Nephron (organoid): ENCODE data around the gene ETV6.

Experiments used
- H3K27ac Mint-ChIP-seq, 3 experiments: 2 replicates each; pipeline ENCODE4 v1.8.0; 2020; ENCODE audit warnings: mixed read lengths in 3 of 3, mild to moderate bottlenecking in 2 of 3, moderate library complexity in 1 of 3
- H3K27me3 Mint-ChIP-seq: 2 replicates; pipeline ENCODE4 v1.8.0; 2021; ENCODE audit warnings: low read depth, mild to moderate bottlenecking, moderate library complexity, mixed read lengths
- H3K36me3 Mint-ChIP-seq: 2 replicates; pipeline ENCODE4 v1.8.0; 2020; ENCODE audit warnings: low read depth, mixed read lengths
- H3K4me1 Mint-ChIP-seq: 2 replicates; pipeline ENCODE4 v1.8.0; 2020; ENCODE audit warnings: mixed read lengths
- H3K4me3 Mint-ChIP-seq, 3 experiments: 2 replicates each; pipeline ENCODE4 v1.8.0; 2020; ENCODE audit warnings: mild to moderate bottlenecking in 3 of 3, mixed read lengths in 3 of 3, moderate library complexity in 2 of 3
- H3K9me3 Mint-ChIP-seq: 2 replicates; pipeline ENCODE4 v1.8.0; 2020; ENCODE audit warnings: mixed read lengths
- CTCF ChIP-seq, 3 experiments: fragments of 200-600 bp; sonication (generic); IDR thresholded peaks; one replicate each; pipeline ENCODE4 v1.5.0; 2021; ENCODE audit warnings: antibody characterized with exemption in 3 of 3; ENCODE audit not compliant: unreplicated experiment in 3 of 3

The ETV6 gene

GRCh38 chr12:11731455-11731854 lies 82.0 kb downstream of the ETV6 start:
- Mint-ChIP-seq H3K27me3 (no peaks in the 10 kb centered on the region), H3K9me3 (no peaks in the 10 kb centered on the region), H3K27ac (peak overlapping the region in 1 of 3 experiments; percentile 96), H3K4me3 (no peak overlapping the region), H3K36me3 (no peaks in the 10 kb centered on the region), H3K4me1 (peaks cover 16% of the 10 kb centered on the region)
- no peak for TF ChIP-seq CTCF (IDR thresholded peaks at IDR 0.05; ENCODE audit: unreplicated experiment in 3 of 3)

- Mint-ChIP-seq H3K4me3 (no peak overlapping the region), H3K36me3 (no peaks in the 10 kb centered on the region), H3K27ac (no peak overlapping the region), H3K9me3 (no peaks in the 10 kb centered on the region), H3K27me3 (no peaks in the 10 kb centered on the region), H3K4me1 (peaks cover 15% of the 10 kb centered on the region)
- no peak for TF ChIP-seq CTCF (IDR thresholded peaks at IDR 0.05; ENCODE audit: unreplicated experiment in 3 of 3)
Observed at GRCh38 chr12:11732023-11732422, 82.5 kb downstream of the ETV6 start.

- Mint-ChIP-seq H3K4me3 (no peak overlapping the region), H3K9me3 (no peaks in the 10 kb centered on the region), H3K4me1 (peaks cover 10% of the 10 kb centered on the region), H3K27me3 (no peaks in the 10 kb centered on the region), H3K36me3 (no peaks in the 10 kb centered on the region), H3K27ac (peak overlapping the region in 1 of 3 experiments; percentile 54)
- no peak for TF ChIP-seq CTCF (IDR thresholded peaks at IDR 0.05; ENCODE audit: unreplicated experiment in 3 of 3)
Observed at GRCh38 chr12:11732715-11733114, 83.2 kb downstream of the ETV6 start.

- H3K27ac Mint-ChIP-seq: no peak overlapping the region
- H3K27me3 Mint-ChIP-seq: no peaks in the 10 kb centered on the region
- H3K4me3 Mint-ChIP-seq: no peak overlapping the region
- no peaks in the 10 kb centered on the region for H3K9me3 Mint-ChIP-seq
- H3K4me1 Mint-ChIP-seq: peaks cover 6% of the 10 kb centered on the region
- H3K36me3 Mint-ChIP-seq: no peaks in the 10 kb centered on the region
- TF ChIP-seq CTCF (IDR thresholded peaks at IDR 0.05; ENCODE audit: unreplicated experiment in 3 of 3): no peak
Observed at GRCh38 chr12:11734580-11735180, 85.2 kb downstream of the ETV6 start.

- no peaks in the 10 kb centered on the region for H3K9me3 Mint-ChIP-seq
- no peaks in the 10 kb centered on the region for H3K36me3 Mint-ChIP-seq
Observed at GRCh38 chr12:11738450-11738849, 89.0 kb downstream of the ETV6 start.

More at GRCh38 chr12:11738450-11738849, 89.0 kb downstream of the ETV6 start:
- Mint-ChIP-seq H3K4me3 (no peak overlapping the region), H3K27me3 (no peaks in the 10 kb centered on the region), H3K27ac (no peak overlapping the region), H3K4me1 (peaks cover 14% of the 10 kb centered on the region)
- no peak for TF ChIP-seq CTCF (IDR thresholded peaks at IDR 0.05; ENCODE audit: unreplicated experiment in 3 of 3)
